GM21717 (cell line): ENCODE data around the gene XYLT1.

Experiments
- ATAC-seq: cut with Tn5 transposase; IDR thresholded peaks from one replicate; pipeline ENCODE4 v1.9.1; 2021; ENCODE audit warnings: mild to moderate bottlenecking, moderate library complexity; ENCODE audit not compliant: unreplicated experiment

XYLT1 gene

DNA sequence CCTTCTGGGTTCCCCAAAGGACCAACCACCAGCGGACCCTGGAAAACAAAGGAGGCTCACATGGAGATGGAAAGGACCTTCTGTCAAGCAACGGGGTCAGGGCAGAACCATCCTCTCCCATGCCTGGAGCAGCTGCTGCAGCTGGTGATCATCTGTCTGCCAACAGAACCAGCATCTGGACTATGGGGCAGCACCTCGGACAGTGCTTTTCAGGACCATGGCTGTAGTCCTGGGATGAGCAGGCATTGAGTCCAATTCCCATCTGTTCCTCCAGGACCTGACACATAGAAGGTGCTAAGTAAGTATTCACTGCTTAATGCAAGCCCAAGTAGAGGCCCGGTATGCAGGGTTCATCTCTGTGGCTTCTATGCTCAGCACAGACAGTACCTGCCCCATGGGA, 304.7 kb downstream of the XYLT1 start:
- ATAC-seq = no peak

DNA sequence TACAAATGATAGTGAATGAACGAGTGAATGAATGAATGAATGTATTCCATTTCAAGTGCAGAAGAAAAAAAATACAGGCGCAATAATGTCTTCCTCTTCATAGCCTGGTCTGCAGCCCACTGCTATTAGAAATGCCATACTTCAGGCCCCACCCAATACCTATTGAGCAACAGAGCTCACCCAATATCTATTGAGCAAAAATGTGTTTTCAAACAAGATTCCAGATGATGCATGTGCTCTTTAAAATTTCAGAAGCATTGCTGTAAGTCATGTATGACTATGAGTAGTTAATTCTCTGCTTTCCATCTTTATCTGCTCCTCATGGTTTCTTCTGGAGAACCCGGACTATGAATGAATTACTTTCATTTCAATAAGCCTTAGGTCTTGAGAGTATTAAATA, 308.2 kb downstream of the XYLT1 start:
- no peak for ATAC-seq

DNA sequence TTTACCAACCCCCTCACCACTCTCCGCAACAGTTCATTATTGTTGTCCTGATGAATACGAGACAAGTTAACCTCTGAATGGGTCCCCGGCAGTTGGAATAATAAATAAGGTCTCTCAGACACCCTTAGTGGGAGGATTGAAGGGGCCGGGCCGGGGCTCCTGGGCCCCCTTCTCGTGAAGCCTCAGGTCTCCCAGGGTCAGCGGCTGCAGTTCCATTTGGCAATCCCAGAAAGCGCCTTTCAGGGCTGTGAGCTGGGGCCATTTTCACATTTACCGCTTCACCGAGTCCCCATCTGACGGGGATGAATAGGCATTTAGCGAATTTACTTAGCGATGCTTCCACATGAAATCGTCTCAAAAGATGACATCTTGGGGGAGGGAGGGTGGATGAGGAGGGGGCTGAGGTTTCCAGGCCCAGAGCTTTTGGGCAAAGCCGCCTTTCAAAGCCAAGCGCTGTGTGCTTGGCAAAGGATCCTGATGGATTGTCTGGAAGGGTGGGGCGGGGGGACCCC, 309.8 kb downstream of the XYLT1 start:
- ATAC-seq = no peak

DNA sequence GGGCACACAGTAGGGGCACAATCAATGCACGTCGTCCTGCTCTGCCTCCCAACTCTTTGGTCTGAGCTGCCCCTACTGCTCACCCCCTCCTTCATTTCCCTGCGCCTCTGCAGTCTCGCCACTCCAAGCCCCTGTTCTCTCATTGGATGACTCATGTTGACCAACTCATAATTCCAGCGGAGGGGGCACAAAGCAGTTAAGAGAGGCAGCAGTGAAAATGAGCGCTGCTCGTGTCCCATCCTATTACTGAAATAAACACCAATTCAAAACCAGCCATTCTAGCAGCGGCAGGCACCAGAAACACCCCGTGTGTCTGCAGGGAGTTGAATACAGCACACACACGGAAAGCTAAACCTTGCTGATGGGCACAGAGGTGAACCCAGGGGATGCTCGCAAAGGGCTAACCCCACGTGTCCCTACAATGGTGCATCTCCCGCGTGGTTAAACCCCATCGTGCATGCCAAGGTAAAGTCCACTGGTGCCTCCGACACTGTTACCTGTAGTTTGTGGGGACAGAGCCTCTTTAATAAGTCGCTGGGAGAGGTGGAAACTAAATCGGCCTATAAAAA, 310.4 kb downstream of the XYLT1 start:
- no peak for ATAC-seq

DNA sequence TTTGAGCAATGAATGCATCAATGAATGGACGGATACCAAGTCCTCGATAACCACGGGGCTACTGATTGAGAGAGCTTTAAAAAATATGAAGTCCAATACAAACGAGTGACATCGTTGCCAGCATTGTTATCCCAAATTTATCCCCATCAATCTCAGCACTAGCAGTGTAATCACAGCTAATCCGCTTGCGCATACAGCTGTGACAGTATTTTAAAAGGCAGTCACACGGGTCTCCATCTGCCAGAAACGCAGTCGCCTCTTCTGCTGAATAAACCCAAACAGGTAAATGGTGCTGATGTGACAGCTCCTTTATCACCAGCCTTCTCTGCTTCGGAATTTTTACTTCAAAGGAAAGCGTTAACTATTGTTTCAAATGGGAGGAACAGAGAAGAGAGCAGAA, 311.1 kb downstream of the XYLT1 start:
- ATAC-seq = no peak

DNA sequence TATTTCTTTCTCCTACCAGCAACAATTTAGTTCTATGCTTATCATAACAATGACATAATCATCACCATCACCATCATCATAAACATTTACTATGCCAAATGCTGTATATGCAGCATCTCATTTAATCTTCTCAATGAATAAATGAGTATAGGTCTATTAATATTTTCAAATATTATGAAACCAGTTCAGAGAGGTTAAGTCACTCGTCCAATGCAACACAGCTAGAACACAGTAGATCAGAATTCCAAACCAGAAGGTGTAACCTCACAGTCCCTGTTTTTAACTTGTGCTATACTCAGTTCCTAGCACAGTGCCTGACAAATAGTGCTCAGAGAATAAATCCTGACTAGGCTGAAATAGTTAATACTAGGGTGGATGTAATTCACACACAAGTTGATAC, 314.8 kb downstream of the XYLT1 start:
- ATAC-seq = no peak

DNA sequence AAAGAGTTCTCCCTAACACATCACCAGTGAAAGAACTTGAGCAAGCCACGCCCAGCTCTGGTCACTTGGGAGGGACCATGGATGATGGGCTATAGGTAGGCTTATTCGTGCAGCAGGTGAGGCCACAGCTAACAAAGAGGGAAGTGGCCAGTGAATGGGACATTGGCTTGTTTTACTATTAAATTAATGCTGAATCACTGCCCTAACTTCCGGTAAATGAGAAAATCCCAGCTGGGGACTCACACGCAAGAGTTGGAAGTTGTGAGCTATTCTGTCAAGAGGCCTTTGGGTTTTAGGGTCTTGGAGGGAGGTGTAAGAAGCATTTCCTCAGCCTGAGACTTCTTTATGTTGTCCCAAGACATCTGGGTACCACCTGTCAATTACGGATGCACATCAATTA, 315.3 kb downstream of the XYLT1 start:
- ATAC-seq = no peak

DNA sequence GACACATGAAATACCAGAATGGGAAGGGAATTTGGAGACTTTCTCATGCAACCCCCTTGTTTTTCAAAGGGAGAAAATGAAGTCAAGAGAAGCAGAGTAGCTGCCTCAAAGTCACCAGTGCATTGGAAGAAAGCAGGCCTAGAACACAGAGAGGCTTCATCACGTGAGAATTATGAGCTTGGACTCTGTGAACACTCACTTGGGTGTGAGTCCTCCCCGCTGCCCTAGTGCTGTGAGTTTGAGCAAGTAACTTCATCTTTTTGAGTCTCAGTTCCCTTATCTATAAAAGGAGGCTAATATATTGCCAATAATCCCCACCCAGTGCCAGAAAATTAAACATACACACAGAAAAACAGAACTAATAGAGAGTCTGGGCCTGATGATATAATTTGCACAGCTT, 315.8 kb downstream of the XYLT1 start:
- ATAC-seq = no peak

DNA sequence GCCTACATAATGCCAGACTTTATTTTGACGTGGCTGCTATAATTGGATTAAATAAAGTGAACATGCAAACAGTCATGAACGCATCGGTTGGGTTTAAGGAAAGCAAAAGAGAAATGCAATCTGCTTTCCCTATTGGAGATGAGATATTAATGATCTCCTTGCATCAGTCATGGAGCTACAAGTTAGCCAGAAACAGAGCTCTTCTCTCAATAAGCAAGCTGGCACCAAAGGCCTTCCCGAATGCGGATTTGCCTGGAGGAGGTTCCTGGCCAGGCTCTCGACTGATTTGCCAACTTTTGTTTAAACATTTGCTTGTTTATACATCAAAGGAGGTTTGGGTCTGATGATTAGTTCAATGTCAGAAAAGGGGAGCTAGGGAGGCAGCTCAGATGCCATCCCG, 318.4 kb downstream of the XYLT1 start:
- no peak for ATAC-seq

DNA sequence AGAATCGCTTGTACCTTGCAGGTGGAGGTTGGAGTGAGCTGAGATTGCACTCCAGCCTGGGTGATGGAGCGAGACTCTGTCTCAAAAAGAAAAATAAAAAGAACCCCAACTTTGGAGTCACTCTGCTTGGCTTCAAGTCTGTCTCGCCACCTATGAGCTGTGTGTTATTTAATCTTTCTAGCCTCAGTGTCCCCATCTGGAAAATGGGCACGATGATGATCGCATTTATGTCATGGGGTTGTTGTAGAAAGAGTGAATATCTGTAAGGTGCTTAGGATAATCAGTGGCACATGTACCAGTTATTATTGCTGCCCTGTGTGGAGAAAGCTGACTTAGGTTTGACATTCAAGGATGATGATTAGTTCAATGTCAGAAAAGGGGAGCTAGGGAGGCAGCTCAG, 319.4 kb downstream of the XYLT1 start:
- ATAC-seq = no peak

DNA sequence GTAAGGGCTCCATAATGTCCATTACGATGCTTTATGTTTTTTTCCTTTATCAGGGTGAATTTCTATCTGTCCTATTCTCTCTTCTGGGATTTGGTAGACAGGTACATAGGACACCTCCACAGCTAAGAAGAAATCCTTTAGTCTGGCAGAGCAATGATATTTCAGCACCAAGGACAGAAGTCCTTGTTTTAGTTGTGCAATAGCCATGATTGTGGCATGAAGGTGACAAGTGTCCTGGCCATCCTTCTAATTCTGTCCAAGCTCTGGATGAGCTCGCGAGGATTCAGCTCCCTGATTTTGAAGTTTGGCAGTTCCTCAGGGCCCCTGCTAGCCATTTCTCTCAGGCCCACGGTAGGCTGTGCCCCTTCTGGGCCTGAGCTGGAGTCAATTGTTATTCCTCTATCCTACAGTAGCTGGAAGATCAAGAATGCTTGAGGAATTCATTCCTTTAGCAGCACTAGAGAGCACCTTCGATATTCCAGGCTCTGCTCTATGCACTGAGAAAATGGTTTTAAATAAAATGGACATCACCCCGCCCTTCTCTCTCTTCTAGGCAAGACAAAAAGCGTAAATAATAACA, 320.8 kb downstream of the XYLT1 start:
- ATAC-seq = no peak

DNA sequence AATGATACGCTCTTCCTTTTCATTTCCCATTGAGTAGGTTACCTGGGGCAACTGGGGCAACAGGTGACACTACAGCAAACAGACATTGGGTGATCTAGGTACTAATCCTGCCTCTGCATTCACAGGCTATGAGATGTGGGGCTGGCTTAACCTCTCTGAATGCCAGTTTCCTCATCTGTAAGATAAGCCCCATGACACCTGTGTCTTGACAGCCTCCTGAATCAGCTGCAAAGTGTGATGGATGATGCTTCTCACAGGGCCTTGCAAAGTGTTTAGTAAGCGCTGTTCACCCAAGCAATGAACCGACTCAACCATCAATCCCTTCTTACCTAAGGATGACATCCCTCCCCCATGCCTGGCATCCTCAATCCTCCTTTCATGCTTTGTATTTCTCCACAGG, 322.8 kb downstream of the XYLT1 start:
- ATAC-seq = no peak

DNA sequence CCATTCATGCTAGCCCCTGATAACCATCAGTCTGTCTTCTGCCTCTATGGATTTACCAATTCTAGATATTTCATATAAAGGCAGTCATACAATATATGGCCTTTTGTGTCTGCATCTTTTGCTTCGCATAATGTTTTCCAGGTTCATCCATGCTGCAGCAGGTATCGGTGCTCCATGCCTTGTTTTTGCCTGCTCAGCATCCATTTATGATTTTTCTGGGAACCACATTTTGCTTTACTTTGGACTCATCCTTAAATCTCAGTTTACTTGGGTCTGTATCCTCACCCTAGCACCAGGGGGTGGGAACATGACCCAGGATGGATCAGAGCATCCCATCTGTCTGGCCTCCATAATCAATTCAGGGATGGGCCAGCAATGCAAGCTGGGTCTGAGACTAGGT, 325.7 kb downstream of the XYLT1 start:
- no peak for ATAC-seq

DNA sequence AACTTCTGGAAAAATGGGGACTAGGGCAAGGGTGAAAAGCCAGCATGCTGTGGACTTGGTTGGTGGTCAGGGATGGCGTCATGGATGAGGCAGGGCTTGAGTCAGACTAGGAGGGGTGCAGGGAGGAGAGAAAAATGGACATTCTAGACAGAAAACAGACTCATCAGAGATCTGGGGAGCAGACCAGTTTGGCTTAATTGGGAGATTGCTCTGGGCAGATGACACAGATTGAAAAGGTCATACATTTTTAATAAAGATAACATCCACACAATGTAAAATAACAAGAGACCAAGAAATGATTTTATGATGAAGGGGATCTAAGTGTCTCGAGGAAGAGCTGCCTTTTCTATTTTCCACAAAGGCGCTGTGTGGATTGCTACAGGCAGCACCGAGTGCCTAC, 326.3 kb downstream of the XYLT1 start:
- ATAC-seq = no peak

DNA sequence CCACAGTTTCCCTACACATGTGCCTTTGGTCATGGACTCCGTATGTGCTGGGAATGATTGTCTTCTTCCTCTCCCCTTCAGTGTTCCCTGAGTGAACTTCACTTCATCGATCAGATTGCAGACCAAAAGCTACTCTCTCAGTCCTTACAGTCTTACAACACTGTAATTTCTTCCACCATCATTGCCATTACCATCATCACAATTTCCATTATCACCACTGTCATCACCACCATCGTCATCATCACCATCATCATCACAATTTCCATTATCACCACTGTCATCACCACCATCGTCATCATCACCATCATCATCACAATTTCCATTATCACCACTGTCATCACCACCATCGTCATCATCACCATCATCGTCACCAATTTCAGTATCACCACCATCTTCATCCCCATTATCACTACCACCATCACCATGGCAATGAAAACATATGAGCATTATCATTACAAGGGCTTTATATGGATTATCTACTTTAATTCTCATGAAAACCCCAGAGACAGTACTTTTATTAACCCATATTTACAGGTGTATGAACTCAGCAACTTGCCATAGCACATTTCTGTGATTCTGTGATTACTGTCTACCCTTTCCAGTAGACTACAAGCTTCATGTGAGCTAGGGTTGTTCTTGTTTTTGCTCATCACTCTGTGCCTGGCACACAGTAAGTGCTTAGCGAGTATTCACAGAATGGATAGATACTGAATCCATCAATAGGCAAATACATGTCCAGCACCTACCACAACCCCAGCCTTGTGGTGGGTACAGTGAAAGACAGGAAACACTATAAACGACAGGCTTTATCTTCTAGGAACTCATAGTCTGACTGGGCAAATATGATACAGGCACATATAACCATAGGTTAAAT, 327.0 kb downstream of the XYLT1 start:
- ATAC-seq = no peak

DNA sequence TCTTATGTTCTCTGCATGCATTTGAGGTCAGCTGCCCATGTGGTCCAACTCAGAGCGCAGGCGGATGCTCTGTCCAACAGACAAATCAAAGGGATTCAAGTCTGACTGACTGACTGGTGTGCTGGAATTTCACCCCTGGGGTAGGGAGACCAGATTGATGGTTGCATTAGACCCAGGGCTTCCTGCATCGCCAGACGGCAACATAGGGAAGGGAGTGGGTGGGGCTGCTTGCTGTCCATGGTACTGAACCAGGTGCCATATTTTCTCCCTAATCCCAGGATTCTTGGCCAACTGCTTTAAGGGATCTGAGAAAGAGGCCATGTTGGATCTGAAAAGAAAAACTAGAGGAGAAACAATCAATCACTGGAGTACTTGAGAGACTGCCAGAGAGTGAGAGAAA, 332.0 kb downstream of the XYLT1 start:
- no peak for ATAC-seq

DNA sequence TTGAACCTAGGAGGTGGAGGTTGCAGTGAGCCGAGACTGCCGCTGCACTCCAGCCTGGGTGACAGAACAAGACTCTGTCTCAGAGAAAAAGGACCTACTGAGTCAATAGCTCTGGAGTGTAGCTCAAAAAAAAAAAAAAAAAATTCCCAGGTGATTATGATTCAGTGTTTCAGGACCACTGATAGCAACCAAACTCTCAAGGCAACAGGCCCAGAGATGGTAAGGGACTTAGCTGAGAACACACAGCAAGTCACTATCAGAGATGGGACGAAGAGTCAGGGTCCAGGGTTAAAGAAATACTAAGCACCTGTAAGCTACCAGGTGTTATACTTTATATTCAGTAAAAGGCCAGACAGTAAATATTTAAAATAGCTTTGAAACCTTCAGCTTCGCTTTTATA, 335.3 kb downstream of the XYLT1 start:
- no peak for ATAC-seq

DNA sequence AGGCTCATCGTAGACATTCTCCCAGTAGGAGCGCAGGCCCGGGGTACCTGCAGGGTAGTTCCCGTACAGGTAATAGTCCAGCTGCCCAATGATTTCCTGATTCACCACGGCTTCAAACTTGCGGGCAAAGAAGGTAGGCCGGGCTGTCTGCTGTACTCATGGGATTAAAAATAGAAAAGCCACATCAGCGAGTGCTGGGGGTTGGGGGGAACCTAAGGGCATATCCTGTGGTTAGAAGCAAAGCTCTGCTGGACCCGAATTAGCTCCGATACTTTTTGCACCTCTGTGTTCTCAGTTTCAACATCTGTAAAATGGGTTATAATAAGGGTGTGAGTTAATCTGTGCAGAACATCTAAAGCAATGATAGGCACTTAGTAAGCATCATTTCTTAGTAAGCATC, 336.2 kb downstream of the XYLT1 start:
- ATAC-seq = peak; percentile 94

DNA sequence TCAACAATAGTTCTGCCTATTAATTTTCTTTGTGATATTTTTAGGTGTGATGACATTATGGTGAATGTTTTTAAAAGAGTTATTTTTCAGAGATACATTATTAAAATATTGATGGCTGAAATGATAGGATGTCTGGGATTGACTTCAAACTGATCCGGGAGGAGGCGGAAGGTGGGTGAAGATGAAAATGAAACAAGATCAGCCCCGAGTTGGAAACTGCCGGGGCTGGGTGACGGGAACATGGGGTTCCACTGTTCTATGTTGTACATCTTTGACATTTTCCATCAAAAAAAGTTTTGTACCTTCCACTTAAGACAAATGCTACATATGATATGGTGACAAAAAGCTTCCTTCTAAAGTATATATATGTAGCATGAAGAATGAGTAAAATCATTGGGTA, 336.9 kb downstream of the XYLT1 start:
- no peak for ATAC-seq

DNA sequence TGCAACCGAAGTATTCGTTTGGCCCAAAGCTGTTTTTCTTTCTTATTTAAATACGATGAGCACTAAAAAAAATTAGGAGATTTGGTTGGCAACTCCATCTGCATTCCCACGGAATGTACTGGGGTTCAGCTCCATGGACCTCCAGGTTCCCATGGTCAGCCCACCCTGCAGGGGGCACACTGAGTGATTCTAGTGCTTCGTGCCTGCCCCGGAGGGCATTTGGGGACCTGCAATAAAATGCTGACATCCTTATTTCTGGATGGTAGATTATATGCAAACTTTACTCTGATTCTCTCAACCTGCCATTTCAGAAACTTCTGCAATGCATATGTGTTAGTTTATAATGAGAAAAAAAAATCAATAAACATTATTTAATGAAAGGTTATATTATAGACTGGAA, 339.4 kb downstream of the XYLT1 start:
- ATAC-seq = no peak

DNA sequence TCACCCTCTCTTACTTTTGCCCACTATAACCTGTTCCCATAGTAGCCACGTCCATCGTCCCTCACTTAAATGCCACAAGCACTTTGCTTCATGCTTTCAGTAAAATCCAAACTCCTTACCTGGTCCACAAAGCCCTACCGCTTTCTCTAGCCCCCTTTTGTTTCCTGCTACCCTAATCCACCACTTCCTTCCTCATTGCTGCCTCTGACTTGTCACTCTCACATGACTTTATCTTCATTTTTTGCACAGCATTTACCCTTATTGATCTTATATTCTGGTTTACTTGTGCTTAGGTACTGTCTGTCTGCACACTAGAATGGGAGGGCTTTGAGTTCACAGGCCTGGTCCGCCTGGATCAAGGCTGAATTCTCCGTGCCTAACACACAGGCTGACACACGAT, 340.0 kb downstream of the XYLT1 start:
- ATAC-seq = no peak

DNA sequence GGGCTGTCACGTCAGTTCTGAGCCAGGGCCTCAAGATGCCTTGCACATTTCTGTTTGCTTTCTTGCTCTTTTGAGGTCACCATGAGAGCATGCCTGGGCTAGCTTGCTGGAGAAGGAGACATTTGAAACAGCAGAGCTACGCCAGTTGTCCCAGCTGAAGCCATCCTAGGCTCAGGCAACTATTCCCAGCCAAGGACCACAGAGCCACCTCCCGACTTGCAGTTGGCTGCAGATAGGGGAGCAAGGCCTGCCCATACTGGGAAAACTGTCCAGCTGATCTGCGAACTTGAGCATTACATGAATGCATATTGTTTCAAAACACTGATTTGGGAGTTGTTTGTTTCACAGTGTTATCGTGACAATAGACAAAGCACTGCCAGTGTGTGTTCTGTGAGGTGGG, 340.8 kb downstream of the XYLT1 start:
- ATAC-seq = no peak
